HG02798 (cell line): ENCODE data around the gene EPPIN.

Experiments
- ATAC-seq: cut with Tn5 transposase; IDR thresholded peaks from one replicate; pipeline ENCODE4 v1.9.1; 2021; ENCODE audit warnings: mild to moderate bottlenecking; ENCODE audit not compliant: unreplicated experiment, poor library complexity

The EPPIN gene

DNA sequence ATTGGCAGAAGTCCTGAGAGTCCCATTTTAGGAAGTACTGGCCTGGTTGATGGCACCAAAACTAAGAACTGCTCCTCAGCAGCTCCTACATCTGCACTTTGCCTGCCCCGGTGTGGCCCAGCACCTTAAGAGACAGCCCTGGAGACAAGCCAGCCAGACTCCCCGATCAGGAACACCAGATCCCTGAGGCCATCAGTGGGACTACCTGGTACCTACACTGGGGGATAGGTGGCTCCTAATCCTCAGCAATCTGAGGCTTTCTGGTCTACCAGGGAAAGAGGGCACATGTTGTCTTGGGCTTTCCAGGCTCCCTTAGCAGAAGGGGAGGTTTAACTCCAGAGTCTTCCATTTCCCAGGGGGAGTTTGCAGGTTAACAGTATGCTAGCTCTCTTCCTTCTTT, 7.8 kb downstream of the EPPIN start, which contains the start of gene WFDC6:
Gene WFDC6, minus strand, starts transcription at position 101 of the 400 bp plus-strand sequence. Its CDS starts 75 bp downstream, at position 26.
- no peak for ATAC-seq

- ATAC-seq, result no peak
Measured at GRCh38 chr20:45538209-45538799, 8.9 kb downstream of the EPPIN start.

- no peak for ATAC-seq
Measured at GRCh38 chr20:45527294-45527693, 19.9 kb downstream of the EPPIN start.

DNA sequence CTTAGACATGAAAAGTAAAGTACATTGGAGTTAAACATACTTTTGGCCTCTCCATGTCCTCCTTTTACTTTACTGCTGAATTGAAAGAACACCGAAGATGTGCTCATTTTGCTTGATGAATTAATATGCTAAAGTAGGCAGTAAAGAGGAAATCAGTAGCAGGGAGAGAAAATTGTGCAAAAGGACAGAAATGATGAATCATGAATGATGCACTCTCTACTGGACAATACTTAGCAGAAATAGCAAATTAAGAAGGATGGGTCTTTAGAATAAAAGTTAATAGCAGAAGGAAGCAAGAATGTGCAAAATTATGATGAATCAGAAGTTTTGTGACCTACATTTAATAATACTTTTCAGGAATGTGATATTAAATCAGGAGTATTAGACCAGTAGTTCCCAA, 23.4 kb downstream of the EPPIN start:
- no peak for ATAC-seq

DNA sequence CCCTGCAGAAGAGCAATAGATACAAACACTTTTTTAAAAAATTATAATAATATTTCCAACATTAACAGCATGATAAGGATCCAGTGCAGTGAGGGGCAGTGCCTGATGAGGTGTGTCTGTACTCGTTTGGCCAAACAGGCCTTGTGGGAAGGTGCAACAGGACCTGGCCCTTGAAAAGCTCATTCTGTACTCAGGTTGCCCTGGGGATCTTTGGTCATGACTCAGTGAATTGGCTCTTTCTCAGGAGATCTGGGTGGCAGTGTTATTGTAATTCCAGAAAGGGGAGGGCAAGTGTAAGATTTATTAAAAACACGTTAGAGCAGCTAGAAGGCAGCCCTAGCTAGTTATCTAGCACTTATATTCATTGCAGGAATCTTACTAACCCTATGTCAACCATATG, 28.9 kb downstream of the EPPIN start:
- no peak for ATAC-seq

DNA sequence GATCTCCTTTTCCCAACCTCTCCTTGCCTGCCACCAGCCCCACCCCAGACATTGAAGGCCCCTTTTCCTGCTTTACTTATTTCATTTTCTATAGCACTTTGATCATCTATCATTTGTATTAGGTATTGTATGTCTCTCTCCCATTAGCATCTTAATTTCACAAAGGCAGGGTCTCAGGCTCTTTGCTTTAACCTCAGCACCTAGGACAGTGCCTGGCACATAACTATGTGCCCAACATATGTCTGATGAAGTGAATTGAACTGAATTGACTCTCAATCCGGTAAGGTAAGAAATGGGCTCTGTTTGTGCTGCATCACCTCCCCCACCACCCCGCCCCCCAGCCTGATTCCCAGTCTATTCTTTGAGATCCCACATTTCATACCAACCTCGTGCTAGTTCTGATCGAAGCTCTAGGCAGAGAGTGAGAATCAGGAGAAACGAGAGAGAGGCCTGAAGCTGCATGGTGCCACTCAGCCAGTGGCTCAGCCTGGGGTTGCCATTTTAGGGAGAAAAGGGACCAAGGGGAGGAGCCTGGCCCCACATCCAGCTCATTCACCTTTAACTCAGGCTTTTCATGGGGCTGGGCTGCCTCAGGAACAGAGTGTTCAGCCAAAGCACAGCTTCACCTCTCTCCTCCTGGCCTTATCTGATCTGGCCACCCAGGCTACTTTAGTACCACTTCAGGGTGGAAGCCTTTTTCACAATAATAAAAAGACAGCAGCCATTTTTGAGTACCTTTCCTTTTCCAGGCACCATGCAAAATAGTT, 31.9 kb downstream of the EPPIN start, which contains the start of gene SPINT3:
Gene SPINT3, minus strand, starts transcription at position 476 of the 767 bp plus-strand sequence. Its CDS starts 14 bp downstream, at position 462.
- ATAC-seq, result no peak

GRCh38 chr20:45510242-45510862, 36.8 kb downstream of the EPPIN start:
- no peak for ATAC-seq

DNA sequence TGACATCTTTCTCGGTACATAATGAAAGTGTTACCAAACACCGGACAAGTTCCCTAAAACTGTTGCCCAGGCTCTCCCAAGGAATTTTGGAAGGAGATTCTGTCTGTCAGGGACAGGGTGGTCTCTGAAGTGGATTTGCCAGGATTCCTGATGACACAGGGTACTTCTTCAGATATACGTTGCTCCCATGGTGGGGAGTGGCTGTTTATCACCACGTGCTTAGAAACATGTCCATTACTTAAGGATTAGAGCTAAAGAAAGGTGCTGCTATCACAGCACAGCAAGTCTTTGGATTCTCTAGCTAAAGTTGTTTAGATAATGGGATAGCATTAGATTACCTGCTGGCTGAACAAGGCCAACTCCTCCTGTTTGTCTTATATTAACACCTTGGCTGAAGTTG, 38.1 kb downstream of the EPPIN start:
- ATAC-seq, result no peak

- no peak for ATAC-seq
Measured at GRCh38 chr20:45508068-45508886, 38.9 kb downstream of the EPPIN start.

GRCh38 chr20:45507011-45507820, 40.0 kb downstream of the EPPIN start:
- ATAC-seq, result no peak

GRCh38 chr20:45506398-45506797, 40.8 kb downstream of the EPPIN start:
- no peak for ATAC-seq

DNA sequence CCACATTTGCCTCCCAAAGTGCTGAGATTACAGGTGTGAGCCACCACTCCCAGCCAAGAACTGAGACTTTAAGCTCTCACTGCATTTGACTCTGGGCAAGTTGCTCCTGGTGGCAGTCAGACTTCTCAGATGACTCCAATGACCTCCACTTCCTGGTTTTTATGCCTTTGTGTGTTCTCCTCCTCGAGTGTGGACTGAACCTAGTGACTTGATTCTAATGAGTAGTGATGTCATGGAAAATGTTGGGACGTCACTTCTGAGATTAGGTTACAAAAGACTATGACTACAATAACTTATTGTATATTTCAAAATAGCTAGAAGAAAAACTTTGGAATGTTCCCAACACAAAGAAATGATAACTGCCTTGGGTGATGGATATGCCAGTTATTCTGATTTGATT, 43.8 kb downstream of the EPPIN start:
- no peak for ATAC-seq

GRCh38 chr20:45502561-45502960, 44.6 kb downstream of the EPPIN start:
- no peak for ATAC-seq

DNA sequence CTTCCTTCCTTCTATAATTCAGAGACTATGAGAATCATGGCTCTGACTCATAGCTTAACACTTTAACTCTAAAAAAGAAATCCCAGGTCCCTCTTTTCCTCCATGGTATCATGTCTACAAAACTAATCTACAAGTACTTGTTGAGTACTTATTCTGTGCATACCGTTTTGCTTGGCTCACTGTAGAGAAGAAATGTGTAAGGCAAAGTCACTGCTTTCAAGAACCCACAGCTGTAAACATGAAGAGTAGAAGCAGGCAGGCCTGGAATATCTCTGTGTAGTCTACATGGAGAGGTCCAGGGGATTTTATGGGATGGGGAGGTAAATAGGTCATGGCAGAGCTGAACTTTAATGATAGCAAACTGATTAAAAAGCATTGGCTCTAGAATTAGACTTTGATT, 45.6 kb downstream of the EPPIN start:
- no peak for ATAC-seq

- ATAC-seq, result no peak
Measured at GRCh38 chr20:45500022-45500421, 47.2 kb downstream of the EPPIN start.

- ATAC-seq, result no peak
Measured at GRCh38 chr20:45497971-45498494, 49.2 kb downstream of the EPPIN start.

- no peak for ATAC-seq
Measured at GRCh38 chr20:45496166-45496565, 51.0 kb downstream of the EPPIN start.

- no peak for ATAC-seq
Measured at GRCh38 chr20:45495501-45495941, 51.7 kb downstream of the EPPIN start.
